Measurements from ENCODE around the gene CAMK1D.
A peak's percentile ranks its signal among the peaks of the same experiment; 100 is the strongest.
"Not testable (repeated sequence)": the region's sequence is repeated elsewhere in the genome, so short reads cannot be mapped to it uniquely, and the experiment has no call there.

Gene CAMK1D

DNA sequence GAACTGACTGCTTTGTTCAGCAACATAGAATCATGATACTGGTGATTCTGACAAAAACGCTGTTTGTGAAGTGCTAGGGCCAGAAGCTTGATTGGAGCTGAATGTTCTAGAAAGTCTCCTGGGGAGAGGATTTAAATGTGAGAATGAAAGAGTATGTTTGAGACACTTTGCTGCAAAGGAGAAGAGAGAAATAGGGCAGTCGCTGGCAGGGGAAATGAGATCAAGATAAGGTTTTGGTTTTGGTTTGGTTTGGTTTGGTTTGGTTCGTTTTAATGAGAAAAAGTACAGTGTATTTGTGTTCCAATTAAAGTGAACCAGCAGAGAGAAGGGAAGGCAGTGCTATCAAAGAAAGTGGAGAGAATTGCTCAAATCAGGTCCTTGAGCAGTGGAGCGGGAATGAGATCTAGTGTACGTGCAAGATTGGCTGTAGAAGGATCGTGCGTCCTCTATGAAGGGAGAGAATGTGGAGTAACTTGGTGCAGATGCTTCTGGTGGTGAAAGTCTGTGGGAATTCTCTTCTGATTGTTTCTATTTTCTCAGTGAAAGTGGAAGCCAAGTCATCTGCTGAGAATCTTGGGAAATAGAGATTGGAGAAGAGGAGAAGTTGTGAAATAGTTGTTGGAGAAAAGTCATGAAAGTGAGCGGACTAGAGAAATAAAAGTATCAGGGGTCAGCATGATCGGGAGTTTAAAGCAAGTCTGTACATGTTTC is 381.6 kb downstream of the CAMK1D start:
- DNase-seq, result no peak

GRCh38 chr10:12733271-12733670 is 383.9 kb downstream of the CAMK1D start:
- no peak for DNase-seq

- DNase-seq, result peak; percentile 22 to 74
Observed at GRCh38 chr10:12735843-12736462, 386.6 kb downstream of the CAMK1D start.

DNA sequence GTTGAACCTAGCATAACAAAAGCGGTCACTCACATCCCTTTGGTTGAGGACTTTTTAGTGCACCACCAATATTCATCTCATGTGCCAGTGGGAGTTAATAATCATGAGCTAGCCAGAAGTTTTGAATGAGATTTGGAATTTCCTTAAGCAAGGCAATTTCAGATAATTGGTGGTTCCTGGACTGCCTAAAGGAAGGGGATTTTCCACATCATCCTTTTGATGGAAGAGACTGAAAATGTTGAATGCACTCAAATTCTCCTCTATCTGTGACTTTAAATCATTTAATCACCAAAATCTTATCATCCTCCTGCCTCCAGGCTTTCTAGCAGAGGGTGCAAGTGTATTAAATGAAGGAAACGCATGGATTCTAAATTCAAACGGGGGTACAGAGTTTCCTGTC is 391.5 kb downstream of the CAMK1D start:
- no peak for DNase-seq

DNA sequence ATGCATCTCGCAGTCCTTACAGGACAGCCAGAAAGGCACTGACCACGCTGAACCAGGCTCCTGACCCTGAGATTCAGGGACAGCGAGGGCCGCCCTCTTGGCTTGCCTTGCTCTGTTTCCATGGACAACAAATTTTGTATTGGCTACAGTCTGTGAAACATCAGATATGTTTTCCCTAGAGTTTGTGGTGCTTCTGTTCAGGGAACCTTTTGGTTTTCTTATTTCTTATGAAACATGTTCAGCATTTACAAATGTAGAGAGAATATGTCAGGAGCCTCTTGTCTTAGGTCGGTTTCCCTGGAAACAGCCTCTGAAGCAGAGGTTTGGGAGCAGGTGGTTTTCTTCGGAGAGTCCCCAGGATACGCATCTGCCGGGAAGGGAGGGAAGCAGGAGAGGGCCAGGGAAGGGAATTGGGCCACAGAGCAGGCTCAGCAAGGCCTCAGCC is 392.0 kb downstream of the CAMK1D start:
- no peak for DNase-seq

GRCh38 chr10:12742771-12743170 is 393.4 kb downstream of the CAMK1D start:
- no peak for DNase-seq

GRCh38 chr10:12743466-12743865 is 394.1 kb downstream of the CAMK1D start:
- DNase-seq, result not testable (repeated sequence)

DNA sequence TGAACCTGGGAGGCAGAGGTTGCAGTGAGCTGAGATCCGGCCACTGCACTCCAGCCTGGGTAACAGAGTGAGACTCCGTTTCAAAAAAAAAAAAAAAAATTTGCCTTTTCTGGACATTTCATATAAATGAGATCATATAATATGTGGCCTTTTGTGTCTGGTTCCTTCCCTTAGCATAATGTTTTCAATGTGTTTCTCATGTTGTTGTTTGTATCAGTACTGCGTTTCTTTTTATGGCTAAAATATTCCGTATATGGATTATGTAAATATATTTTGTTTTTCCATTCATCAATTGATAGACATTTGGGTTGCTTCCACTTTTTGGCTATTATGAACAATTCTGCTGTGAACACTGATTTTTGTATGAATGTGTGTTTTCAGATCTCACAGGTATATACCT is 394.6 kb downstream of the CAMK1D start:
- DNase-seq, result no peak

DNA sequence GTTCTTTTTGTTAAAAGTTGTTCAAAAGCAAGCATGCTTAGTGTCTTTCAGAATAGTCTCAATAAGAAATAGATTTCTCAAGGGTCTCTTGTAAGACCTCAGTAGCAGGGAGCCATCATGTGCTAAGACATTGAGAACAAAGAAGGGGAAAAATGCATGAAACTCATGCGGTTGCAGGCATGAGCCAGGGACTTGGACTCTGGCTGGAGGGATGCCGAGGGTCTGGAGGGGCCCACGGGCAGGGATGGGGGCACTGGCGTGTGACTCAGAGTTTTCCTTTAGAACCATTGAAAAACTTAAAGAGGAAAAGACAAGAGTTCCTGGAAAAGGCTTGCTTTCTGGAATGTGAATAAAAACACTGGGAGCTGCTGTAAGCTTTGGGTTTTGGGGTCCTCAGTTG is 398.8 kb downstream of the CAMK1D start:
- DNase-seq, result no peak

DNA sequence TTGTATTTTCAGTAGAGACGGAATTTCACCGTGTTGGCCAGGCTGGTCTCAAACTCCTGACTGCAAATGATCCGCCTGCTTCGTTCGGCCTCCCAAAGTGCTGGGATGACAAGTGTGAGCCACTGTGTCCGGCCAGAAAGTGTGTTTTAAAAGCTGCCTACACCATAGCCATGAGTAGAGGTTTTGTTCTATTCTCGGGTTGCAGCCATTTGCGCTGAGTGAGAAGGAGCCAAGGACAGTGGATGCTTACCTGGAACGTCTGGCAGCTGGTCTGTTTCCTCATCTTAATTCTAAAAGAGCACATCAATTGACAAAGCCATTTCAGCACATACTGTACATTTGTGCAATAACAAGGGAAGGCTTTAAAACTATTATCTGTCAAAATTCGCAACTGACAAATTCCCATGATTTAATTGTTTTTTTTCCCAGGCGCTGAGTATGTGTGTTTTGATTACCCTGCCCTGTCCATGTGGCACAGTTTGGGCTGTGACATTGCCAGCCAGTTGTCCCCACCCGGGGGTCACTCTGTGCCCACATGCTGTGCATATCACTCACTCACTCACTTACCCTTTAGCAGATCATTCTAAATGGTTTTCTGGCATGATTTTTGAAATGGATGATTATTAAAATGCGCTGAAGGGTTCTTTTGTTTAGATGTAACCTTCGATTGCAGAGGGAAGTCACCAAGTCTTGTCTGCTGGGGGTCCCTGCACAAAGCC is 400.6 kb downstream of the CAMK1D start:
- DNase-seq, result no peak

GRCh38 chr10:12750526-12751201 is 401.3 kb downstream of the CAMK1D start:
- no peak for DNase-seq

GRCh38 chr10:12755075-12755474 is 405.7 kb downstream of the CAMK1D start:
- DNase-seq, result no peak

GRCh38 chr10:12757351-12757750 is 408.0 kb downstream of the CAMK1D start:
- DNase-seq, result no peak

GRCh38 chr10:12758271-12758670 is 408.9 kb downstream of the CAMK1D start:
- DNase-seq, result no peak

GRCh38 chr10:12766223-12766622 is 416.9 kb downstream of the CAMK1D start:
- DNase-seq, result no peak

GRCh38 chr10:12768156-12769100 is 419.1 kb downstream of the CAMK1D start:
- no peak for DNase-seq

DNA sequence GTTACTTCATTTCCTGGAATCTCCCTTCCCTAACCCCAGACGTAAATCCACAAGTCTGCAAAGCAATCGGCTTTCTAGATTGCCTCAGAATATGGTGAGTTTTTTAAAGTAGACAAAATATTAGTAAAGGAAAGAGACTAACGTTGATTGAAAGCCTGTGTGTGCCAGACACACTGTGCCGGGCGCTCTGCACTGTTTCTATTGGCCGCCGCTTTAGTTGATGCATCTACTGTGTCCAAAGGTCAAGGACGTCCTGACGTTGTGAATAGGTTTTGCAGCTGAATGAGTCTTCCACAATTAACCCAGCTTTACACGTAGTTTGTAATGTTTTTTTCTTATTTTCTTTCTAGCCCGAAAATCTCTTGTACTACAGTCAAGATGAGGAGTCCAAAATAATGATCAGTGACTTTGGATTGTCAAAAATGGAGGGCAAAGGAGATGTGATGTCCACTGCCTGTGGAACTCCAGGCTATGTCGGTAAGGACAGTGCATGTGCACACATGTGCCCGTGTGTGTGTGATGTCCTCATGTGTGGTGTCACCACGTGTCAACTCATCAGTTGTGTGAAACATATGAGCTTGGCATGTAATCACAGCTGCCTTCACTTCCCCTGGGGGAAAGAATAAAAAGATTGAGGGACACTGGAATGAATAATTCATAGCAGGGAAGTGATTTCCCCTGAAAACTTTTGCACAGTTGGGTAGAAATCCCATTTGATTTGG is 420.1 kb downstream of the CAMK1D start:
- DNase-seq, result no peak

DNA sequence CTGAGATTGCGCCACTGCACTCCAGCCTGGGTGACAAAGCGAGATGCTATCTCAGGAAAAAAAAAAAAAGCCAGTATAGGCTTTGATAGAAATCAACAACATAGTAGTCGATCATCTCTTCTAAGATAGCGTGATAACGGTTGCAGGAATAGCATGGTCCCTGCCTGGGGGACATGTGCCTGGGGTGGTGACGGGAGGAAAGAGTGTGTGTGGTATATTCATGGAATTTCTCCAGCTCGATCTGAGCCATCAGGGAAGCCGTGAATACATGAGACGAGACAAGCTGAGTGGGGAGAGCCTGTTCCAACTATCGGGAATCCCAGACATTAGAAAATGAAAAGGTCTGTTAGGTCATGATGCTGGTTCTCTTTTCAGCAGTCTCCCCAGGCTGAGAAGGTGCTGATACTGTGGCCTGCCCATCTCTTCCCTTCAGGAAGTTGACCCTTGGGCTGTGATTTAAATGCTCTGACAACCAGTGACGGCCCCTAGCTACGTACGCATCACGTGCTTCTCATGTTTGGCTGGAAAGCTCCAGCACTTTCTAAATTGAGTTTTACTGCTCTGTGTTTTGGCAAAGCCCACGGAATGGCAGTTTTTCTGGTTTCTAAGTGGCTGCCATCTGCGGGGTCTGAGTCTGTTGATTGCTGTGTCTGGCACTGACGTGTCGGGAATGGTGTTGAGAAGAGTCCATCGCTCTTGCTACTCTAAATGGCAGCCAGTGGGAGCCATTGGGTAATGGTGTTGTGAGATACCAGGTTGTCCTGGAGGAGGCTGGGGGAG is 422.8 kb downstream of the CAMK1D start:
- DNase-seq, result no peak

DNA sequence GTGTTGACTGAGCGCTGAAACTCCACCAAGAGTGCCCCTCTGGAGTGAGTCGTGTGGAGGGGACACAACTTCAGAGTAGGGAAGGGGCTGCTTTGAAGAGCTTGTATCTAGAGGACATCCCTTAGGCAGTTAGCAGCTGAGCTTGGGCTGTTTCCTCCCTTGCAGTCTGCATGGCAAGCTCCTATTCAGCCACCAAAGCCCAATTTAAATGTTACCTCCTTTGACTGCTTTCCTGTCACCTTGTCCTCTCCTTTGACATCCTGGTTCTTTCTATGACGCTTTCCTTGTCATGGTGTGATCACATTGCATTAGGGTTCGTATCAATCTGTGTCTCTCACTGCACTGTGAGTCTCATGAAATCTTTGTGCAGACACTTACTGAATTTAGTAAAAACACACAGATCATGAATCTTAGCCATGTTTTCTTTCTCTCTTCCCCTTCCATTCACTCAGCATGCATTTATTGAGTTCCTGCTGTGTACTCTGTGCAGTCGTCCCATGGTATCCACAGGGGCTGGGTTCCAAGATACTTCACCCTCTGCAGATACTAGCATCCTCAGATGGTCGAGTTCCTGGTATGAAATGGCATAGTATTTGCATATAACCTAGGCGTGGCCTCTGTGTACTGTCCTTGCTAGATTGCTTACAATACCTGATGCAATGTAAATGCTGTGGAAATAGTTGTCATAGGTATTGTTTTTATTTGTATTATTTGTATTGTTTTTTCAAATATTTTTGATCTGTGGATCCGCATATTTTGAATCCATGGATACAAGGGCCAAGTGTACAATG is 423.6 kb downstream of the CAMK1D start:
- DNase-seq, result no peak
